Loucy (cell line): Measurements from ENCODE around the gene FOXD3.

ENCODE experiments used
- EZH2phosphoT487 ChIP-seq: fragments of 200-600 bp; IDR thresholded peaks from 2 replicates; pipeline ENCODE4 v1.6.1; 2018; ENCODE audit warnings: antibody characterized with exemption, mild to moderate bottlenecking, moderate library complexity, borderline replicate concordance
- TF ChIP-seq, protein P1 (sequence below): fragments of 200-600 bp; sonication (generic); conservative IDR thresholded peaks from 2 replicates; pipeline ENCODE4 v1.5.1; 2014; ENCODE audit warnings: mild to moderate bottlenecking, antibody characterized with exemption, low read length

- TF ChIP-seq, protein P1, sequence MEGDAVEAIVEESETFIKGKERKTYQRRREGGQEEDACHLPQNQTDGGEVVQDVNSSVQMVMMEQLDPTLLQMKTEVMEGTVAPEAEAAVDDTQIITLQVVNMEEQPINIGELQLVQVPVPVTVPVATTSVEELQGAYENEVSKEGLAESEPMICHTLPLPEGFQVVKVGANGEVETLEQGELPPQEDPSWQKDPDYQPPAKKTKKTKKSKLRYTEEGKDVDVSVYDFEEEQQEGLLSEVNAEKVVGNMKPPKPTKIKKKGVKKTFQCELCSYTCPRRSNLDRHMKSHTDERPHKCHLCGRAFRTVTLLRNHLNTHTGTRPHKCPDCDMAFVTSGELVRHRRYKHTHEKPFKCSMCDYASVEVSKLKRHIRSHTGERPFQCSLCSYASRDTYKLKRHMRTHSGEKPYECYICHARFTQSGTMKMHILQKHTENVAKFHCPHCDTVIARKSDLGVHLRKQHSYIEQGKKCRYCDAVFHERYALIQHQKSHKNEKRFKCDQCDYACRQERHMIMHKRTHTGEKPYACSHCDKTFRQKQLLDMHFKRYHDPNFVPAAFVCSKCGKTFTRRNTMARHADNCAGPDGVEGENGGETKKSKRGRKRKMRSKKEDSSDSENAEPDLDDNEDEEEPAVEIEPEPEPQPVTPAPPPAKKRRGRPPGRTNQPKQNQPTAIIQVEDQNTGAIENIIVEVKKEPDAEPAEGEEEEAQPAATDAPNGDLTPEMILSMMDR, result no peak
- TF ChIP-seq EZH2phosphoT487, result no peak
These were observed 40.6 kb upstream of the FOXD3 start for GRCh38 chr1:63281753-63282152.
